Epithelial cell of esophagus (primary cell): ENCODE data around the gene APBA1.

ENCODE experiments used
- DNase-seq: peaks from one replicate; pipeline ENCODE4 v3.0.0; 2010; ENCODE audit warnings: low read depth
- H3K4me3 ChIP-seq: 2 replicates; pipeline ENCODE4 v1.5.1; 2011; ENCODE audit warnings: mild to moderate bottlenecking, low read length, control low read depth
- TF ChIP-seq, protein P1 (sequence below): IDR thresholded peaks from 2 replicates; pipeline ENCODE4 v1.5.1; 2011; ENCODE audit warnings: low read depth, mild to moderate bottlenecking, low read length, control low read depth, inconsistent platforms; ENCODE audit not compliant: insufficient read depth; ENCODE audit errors: missing control alignments

APBA1 gene

DNA sequence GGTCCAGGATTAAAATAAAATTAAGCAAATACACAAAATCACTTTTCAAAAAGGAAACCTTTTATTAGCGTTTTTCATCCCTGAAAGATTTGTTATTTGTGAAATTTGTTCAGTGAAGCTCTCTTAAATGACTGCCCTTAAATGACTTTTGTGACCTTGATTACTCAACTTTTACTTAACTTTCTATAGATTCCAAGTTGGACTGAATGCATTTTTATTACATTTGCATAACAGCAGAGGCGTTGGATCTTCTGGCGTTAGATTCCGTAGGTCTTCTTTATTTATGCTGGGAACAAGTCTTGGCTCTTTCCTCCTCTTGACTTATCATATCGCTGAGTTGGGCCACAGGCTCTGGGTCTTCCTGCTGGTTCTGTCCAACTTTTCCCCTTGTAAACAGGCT, 78.4 kb downstream of the APBA1 start:
- TF ChIP-seq, protein P1, sequence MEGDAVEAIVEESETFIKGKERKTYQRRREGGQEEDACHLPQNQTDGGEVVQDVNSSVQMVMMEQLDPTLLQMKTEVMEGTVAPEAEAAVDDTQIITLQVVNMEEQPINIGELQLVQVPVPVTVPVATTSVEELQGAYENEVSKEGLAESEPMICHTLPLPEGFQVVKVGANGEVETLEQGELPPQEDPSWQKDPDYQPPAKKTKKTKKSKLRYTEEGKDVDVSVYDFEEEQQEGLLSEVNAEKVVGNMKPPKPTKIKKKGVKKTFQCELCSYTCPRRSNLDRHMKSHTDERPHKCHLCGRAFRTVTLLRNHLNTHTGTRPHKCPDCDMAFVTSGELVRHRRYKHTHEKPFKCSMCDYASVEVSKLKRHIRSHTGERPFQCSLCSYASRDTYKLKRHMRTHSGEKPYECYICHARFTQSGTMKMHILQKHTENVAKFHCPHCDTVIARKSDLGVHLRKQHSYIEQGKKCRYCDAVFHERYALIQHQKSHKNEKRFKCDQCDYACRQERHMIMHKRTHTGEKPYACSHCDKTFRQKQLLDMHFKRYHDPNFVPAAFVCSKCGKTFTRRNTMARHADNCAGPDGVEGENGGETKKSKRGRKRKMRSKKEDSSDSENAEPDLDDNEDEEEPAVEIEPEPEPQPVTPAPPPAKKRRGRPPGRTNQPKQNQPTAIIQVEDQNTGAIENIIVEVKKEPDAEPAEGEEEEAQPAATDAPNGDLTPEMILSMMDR = no peak
- DNase-seq = no peak
- no peak overlapping the region for H3K4me3 ChIP-seq

DNA sequence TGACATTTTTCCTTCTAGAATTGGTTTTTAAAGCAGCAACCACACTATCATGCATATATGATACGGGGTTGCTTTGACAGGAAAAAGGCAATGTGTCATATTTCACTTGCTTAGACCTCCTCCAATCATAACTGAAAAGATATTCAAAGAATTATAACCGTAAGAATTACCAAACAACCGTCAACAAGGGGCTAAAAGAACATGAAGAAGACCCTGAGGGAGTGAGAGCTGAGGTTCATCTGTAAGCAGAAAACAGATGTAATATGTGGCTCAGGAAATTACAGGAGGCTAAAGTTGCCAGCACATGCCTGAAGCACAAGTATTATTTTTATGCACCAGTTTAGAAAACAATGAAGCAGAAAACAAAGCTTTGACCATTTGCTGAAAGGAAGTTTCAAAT, 78.9 kb downstream of the APBA1 start:
- TF ChIP-seq, protein P1 = no peak
- DNase-seq = no peak
- H3K4me3 ChIP-seq = no peak overlapping the region

DNA sequence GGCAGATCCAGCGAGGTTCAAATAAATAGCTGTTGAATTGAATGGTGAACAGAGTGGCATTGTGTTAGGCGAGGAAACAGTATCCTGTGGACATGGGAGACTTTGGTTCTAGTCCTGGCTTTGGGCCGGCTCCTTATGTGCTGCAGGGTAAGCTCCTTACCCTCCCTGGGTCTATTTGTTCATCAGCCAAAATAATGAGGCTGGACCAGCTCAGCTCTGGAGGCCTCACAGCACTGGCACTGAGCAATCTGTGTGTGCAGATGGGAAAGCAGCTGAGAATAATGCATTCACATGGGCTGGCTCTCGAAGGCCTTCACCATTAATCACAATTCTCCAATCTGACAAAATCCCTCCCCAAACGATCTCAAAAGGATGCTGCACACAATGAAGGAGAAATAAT, 81.9 kb downstream of the APBA1 start:
- H3K4me3 ChIP-seq = no peak overlapping the region
- DNase-seq = no peak
- TF ChIP-seq, protein P1 = no peak

DNA sequence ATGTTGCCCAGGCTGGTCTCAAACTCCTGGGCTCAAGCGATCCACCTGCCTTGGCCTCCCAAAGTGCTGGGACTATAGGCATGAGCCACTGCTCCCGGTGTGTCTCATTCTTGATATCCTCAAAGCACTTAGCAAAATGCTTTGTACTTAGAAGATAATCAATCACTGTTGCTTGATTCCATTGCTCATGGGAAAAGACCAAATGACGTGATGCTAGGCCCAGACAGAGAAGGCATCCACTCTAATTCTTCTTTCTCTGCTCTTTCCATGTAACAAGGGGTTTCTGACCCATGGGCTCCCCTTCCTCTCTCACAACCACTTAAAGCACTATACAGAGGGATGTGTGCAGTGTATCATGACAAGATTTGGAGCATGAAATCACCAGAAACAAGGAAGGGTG, 83.0 kb downstream of the APBA1 start:
- no peak overlapping the region for H3K4me3 ChIP-seq
- TF ChIP-seq, protein P1 = no peak
- DNase-seq = no peak

DNA sequence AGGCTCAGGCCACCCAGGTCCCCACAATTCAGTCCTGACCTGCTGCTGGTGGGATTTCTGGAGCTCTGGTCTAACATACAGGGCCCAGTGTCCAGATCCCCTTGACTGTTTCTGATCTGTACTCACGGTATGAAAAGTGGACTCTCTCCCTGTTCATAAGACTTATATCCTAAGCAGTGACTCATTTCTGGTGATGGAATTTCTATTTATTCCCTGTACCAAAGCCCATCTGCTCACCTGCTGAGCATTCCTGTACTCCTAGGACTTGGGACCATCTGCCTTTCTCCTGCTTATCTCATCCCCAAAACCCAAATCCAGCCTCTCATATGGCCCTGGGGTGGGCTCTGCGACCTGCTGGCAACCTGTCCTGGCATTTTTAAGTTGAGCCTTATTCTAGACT, 86.6 kb downstream of the APBA1 start:
- TF ChIP-seq, protein P1 = no peak
- peak; percentile 24 for DNase-seq
- H3K4me3 ChIP-seq = no peak overlapping the region

DNA sequence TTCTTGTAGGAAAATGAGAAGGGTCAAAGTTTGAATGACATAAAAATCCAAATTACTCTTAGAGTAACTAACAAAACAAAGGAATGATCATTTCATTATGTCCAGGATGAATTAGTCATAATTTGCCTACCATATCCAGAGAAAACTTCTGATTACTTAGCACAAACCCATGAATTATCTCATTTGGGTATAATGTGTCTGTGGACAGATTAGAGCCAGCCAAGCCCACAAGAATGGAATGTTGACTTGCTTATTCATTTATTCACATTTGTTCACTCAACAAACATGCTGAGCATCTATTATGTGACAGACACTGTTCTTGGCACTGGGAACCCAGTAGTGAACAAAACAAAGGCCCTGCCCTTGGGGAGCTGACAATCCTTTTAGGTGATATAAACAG, 87.4 kb downstream of the APBA1 start:
- DNase-seq = peak; percentile 45
- H3K4me3 ChIP-seq = no peak overlapping the region

DNA sequence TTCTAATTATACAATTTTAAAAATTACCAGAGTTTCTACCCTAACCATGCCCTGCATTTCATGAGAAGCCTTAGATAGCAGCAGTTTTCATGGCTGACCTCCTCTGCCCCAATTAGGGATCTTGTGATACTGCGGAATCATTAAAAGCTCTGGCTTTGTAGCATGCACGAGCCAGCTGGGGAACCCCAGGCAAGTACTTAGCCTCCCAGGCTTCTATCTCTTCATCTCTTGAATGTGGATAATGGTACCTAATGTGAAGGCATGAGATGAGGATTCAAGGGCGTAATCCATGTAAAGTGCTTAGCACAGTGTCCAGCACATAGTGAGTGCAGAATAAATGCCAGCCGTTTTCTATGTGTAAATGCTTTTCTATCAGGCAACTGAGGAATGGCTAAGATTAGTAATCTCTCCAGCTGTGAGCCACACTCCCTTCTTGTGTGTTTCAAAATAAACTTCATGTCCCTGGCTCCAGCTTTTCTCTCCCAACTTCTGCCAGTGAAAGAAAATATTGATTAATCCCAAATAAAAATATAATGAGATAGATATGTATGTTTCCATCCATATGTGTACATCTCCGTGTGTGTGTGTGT, 88.4 kb downstream of the APBA1 start:
- TF ChIP-seq, protein P1 = no peak
- DNase-seq = no peak
- H3K4me3 ChIP-seq = no peak overlapping the region

More for the DNA sequence above, 87.4 kb downstream of the APBA1 start:
- TF ChIP-seq, protein P1 = no peak
